IPS DF 4.7 (cell line): ENCODE data around the gene CLASP2.
"Not testable (repeated sequence)": the region's sequence is repeated elsewhere in the genome, so short reads cannot be mapped to it uniquely, and the experiment has no call there.

Experiments used
- DNase-seq: peaks from one replicate; pipeline ENCODE4 v3.0.0-alpha.2; 2013; ENCODE audit warnings: low spot score; ENCODE audit errors: extremely low read depth

Gene CLASP2

GRCh38 chr3:33456756-33457155 is 261.3 kb downstream of the CLASP2 start:
- DNase-seq: no peak

DNA sequence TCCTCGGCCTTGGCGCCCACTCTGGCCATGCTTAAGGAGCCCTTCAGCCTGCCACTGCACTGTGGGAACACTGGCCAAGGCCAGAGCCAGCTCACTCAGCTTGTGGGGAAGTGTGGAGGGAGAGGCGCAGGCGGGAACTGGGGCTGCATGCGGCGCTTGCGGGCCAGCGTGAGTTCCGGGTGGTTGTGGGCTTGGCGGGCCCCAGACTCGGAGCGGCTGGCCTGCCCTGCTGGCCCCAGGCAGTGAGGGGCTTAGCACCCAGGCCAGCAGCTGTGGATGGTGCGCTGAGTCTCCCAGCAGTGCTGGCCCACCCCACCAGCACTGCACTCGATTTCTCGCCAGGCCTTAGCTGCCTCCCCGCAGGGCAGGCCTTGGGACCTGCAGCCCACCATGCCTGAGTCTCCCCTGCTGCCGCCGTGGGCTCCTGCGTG is 264.7 kb downstream of the CLASP2 start:
- DNase-seq: no peak

- DNase-seq: not testable (repeated sequence)
Observed at GRCh38 chr3:33451994-33452393, 266.1 kb downstream of the CLASP2 start.

DNA sequence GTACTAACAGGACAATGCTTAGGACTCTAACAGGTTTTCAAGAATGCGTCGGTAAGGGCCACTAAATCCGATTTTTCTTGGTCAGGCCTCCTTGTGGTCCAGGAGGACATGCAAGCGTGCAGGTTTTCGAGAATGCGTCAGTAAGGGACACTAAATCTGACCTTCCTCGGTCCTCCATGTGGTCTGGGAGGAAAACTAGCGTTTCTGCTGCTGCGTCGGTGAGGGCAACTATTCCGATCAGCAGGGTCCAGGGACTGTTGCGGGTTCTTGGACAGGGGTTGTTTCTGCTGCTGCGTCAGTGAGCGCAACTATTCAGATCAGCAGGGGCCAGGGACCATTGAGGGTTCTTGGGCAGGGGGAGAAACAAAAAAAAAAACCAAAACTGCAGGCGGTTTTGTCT is 270.1 kb downstream of the CLASP2 start:
- DNase-seq: no peak

DNA sequence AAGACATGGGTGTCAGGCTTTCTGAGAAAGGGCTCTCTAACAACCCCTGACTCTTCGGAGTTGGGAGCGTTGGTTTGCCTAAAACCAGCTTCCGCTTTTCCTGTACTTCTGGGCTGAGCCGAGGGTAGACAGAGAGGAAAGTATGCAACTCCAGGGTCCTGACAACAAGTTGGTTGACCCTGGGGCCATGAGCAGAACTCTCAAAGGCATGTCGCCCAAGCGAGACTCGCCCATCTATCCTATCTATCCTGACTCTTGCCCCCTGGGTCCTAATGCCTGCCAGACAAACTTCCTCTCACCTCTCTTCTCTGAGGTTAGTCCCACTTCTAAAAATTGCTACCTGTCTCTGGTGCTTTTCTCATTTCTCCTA is 270.8 kb downstream of the CLASP2 start:
- not testable (repeated sequence) for DNase-seq
